Liver (tissue), 9 donors: ENCODE data around the gene RAB27A. TPM values are rescaled to one million over a fixed set of nuclear protein-coding genes. Genes with fewer than 3 reads are reported as not detected.

Source experiments
- DNase-seq: peaks from one replicate; pipeline ENCODE4 v3.0.0-alpha.2; 2017; ENCODE audit warnings: low spot score
- H3K27ac ChIP-seq, 2 donors: one replicate each; pipeline ENCODE4 v1.7.0; 2013; ENCODE audit warnings: inconsistent platforms in 2 of 2, low read length in 2 of 2, control low read depth in 1 of 2, low read depth in 1 of 2, mild to moderate bottlenecking in 1 of 2
- H3K27me3 ChIP-seq, 4 donors: one replicate each; pipeline versions ENCODE4 v1.6.1 to v1.7.0; 2013; ENCODE audit warnings: low read length in 3 of 4, inconsistent platforms in 1 of 4, mild to moderate bottlenecking in 1 of 4, moderate library complexity in 1 of 4; ENCODE audit not compliant: control insufficient read depth in 4 of 4, insufficient read depth in 4 of 4
- H3K36me3 ChIP-seq, 4 donors: one replicate each; pipeline versions ENCODE4 v1.6.1 to v1.7.0; 2013; ENCODE audit warnings: low read length in 3 of 4, mild to moderate bottlenecking in 3 of 4, low read depth in 1 of 4, moderate library complexity in 1 of 4; ENCODE audit not compliant: control insufficient read depth in 4 of 4, insufficient read depth in 3 of 4
- H3K4me1 ChIP-seq, 4 donors: one replicate each; pipeline versions ENCODE4 v1.6.1 to v1.7.0; 2013; ENCODE audit warnings: low read length in 3 of 4, mild to moderate bottlenecking in 3 of 4, moderate library complexity in 1 of 4; ENCODE audit not compliant: control insufficient read depth in 4 of 4, insufficient read depth in 4 of 4
- H3K4me3 ChIP-seq, 3 donors: one replicate each; pipeline versions ENCODE4 v1.6.1 to v1.7.0; 2013; ENCODE audit warnings: low read length in 3 of 3, control low read depth in 1 of 3, low read depth in 1 of 3, mild to moderate bottlenecking in 1 of 3
- H3K9ac ChIP-seq, 2 donors: one replicate each; pipeline ENCODE4 v1.7.0; 2013; ENCODE audit warnings: low read length in 2 of 2, mild to moderate bottlenecking in 2 of 2, moderate library complexity in 2 of 2, control low read depth in 1 of 2, low read depth in 1 of 2
- H3K9me3 ChIP-seq, 4 donors: one replicate each; pipeline versions ENCODE4 v1.6.1 to v1.7.0; 2013; ENCODE audit warnings: low read length in 3 of 4; ENCODE audit not compliant: control insufficient read depth in 4 of 4
- ATF3 ChIP-seq: IDR thresholded peaks from 2 replicates; pipeline ENCODE4 v1.6.1; 2016; ENCODE audit warnings: antibody characterized with exemption
- CTCF ChIP-seq: fragments of 150-350 bp; IDR thresholded peaks from 2 replicates; pipeline ENCODE4 v1.5.1; 2017; ENCODE audit warnings: improper control_type of control experiment, low read depth, low read length; ENCODE audit not compliant: missing input control
- EGR1 ChIP-seq, 2 donors: IDR thresholded peaks; 2 replicates each; pipeline ENCODE4 v1.6.1; 2016 to 2018; ENCODE audit warnings: antibody characterized with exemption in 2 of 2, low read depth in 2 of 2
- FOXA1 ChIP-seq: IDR thresholded peaks from 2 replicates; pipeline ENCODE4 v1.6.1; 2016; ENCODE audit warnings: antibody characterized with exemption
- FOXA2 ChIP-seq: IDR thresholded peaks from 2 replicates; pipeline ENCODE4 v1.6.1; 2016; ENCODE audit warnings: antibody characterized with exemption
- GABPA ChIP-seq, 2 donors: IDR thresholded peaks in 1 of 2; conservative IDR thresholded peaks in 1 of 2; 2 replicates each; pipeline ENCODE4 v1.6.1; 2016; ENCODE audit warnings: antibody characterized with exemption in 2 of 2, mild to moderate bottlenecking in 1 of 2, moderate library complexity in 1 of 2
- HNF4A ChIP-seq, 2 donors: conservative IDR thresholded peaks; 2 replicates each; pipeline ENCODE4 v1.6.1; 2016; ENCODE audit warnings: antibody characterized with exemption in 2 of 2, mild to moderate bottlenecking in 2 of 2
- HNF4G ChIP-seq: IDR thresholded peaks from 2 replicates; pipeline ENCODE4 v1.6.1; 2016; ENCODE audit warnings: antibody characterized with exemption
- NR2F2 ChIP-seq: IDR thresholded peaks from 2 replicates; pipeline ENCODE4 v1.6.1; 2016; ENCODE audit warnings: antibody characterized with exemption
- RAD21 ChIP-seq, 2 donors: IDR thresholded peaks; 2 replicates each; pipeline ENCODE4 v1.6.1; 2016; ENCODE audit warnings: antibody characterized with exemption in 2 of 2, mild to moderate bottlenecking in 2 of 2
- REST ChIP-seq: IDR thresholded peaks from 2 replicates; pipeline ENCODE4 v1.6.1; 2016; ENCODE audit warnings: antibody characterized with exemption, mild to moderate bottlenecking
- RXRA ChIP-seq, 2 donors: IDR thresholded peaks; 2 replicates each; pipeline ENCODE4 v1.6.1; 2017 to 2018; ENCODE audit warnings: antibody characterized with exemption in 2 of 2, mild to moderate bottlenecking in 1 of 2
- SP1 ChIP-seq: IDR thresholded peaks from 2 replicates; pipeline ENCODE4 v1.6.1; 2018; ENCODE audit warnings: antibody characterized with exemption, mild to moderate bottlenecking
- TAF1 ChIP-seq: conservative IDR thresholded peaks from 2 replicates; pipeline ENCODE4 v1.6.1; 2016; ENCODE audit warnings: antibody characterized with exemption, mild to moderate bottlenecking
- YY1 ChIP-seq: IDR thresholded peaks from 2 replicates; pipeline ENCODE4 v1.6.1; 2016; ENCODE audit warnings: antibody characterized with exemption, mild to moderate bottlenecking
- ZBTB33 ChIP-seq: IDR thresholded peaks from 2 replicates; pipeline ENCODE4 v1.6.1; 2016; ENCODE audit warnings: antibody characterized with exemption
- WGBS: extraction: QIAGEN DNeasy Blood & Tissue Kit; methylation state at CpG from one replicate; pipeline ENCODE4 v1.1.7; 2013; 5-methylcytosine and 5-hydroxymethylcytosine counted together
- polyA plus RNA-seq, 2 donors: library from polyadenylated mRNA; stranded (reverse) in 1 of 2; unstranded in 1 of 2; fragments of 200-250 nt in 1 of 2; fragments of >200 nt in 1 of 2; fragmentation: Nextera tagmentation in 1 of 2; extraction: Ambion mirVana in 1 of 2; gene quantifications; one replicate each; pipeline versions ENCODE4 v1.2.1 to v1.2.3, GENCODE V29; 2013 to 2015
- total RNA-seq, 2 donors: library from RNA; depleted of rRNA; stranded (reverse); fragments of >200 nt; gene quantifications; one replicate each; pipeline ENCODE4 v1.2.3, GENCODE V29; 2014
- donor health status: healthy.
- donor health status: healthy.
- donor health status: healthy.
- donor health status: healthy.
- donor health status: healthy.

The RAB27A gene
- total and polyA plus RNA-seq, 4 donors, result 6.4 to 30.8 (median 24.9) TPM

GRCh38 chr15:55268176-55268695, 21.4 kb downstream of the RAB27A start:
- Histone ChIP-seq H3K9ac (no peak overlapping the region), H3K27ac (no peak overlapping the region)

GRCh38 chr15:55267401-55268175, 22.0 kb downstream of the RAB27A start:
- H3K27me3 ChIP-seq, result no peaks in the 10 kb centered on the region
- no peak for TF ChIP-seq RXRA (IDR thresholded peaks at IDR 0.05)
- TF ChIP-seq NR2F2, result no peak
- TF ChIP-seq YY1, result peak; percentile 25
- TF ChIP-seq ZBTB33, result no peak
- TF ChIP-seq CTCF, result no peak
- TF ChIP-seq EGR1 (IDR thresholded peaks at IDR 0.05; ENCODE audit: low read depth in 2 of 2), result no peak
- TF ChIP-seq TAF1, result no peak
- peak overlapping the region; percentile 23 to 49 for H3K27ac ChIP-seq
- H3K36me3 ChIP-seq, result peaks cover 0 to 2% (median 0%) of the 10 kb centered on the region in 4 donors
- 73% methylated on average over 10 of the region's 10 CpGs for WGBS
- H3K4me3 ChIP-seq, result no peak overlapping the region
- H3K4me1 ChIP-seq, result no peaks in the 10 kb centered on the region
- peak overlapping the region in 1 of 2 donors; percentile 42 for H3K9ac ChIP-seq
- H3K9me3 ChIP-seq, result no peaks in the 10 kb centered on the region
- DNase-seq, result no peak

More at GRCh38 chr15:55268176-55268695, 21.4 kb downstream of the RAB27A start:
- no peak for DNase-seq
- no peak overlapping the region for H3K4me3 ChIP-seq
- no peaks in the 10 kb centered on the region for H3K4me1 ChIP-seq
- H3K9me3 ChIP-seq, result no peaks in the 10 kb centered on the region
- 93% methylated on average over 2 of the region's 2 CpGs for WGBS
- no peaks in the 10 kb centered on the region for H3K36me3 ChIP-seq
- no peaks in the 10 kb centered on the region for H3K27me3 ChIP-seq
- no peak for TF ChIP-seq NR2F2
- no peak for TF ChIP-seq RXRA (IDR thresholded peaks at IDR 0.05)
- TF ChIP-seq EGR1 (IDR thresholded peaks at IDR 0.05; ENCODE audit: low read depth in 2 of 2), result no peak
- no peak for TF ChIP-seq FOXA2

GRCh38 chr15:55266547-55266946, 23.1 kb downstream of the RAB27A start:
- Histone ChIP-seq H3K9ac (no peak overlapping the region), H3K4me1 (no peaks in the 10 kb centered on the region), H3K36me3 (peaks cover 0 to 3% (median 0%) of the 10 kb centered on the region in 4 donors), H3K27ac (no peak overlapping the region), H3K27me3 (no peaks in the 10 kb centered on the region), H3K4me3 (no peak overlapping the region), H3K9me3 (no peaks in the 10 kb centered on the region)
- no peak for DNase-seq
- 97% methylated on average over 2 of the region's 2 CpGs for WGBS
- TF ChIP-seq SP1, result no peak
- no peak for TF ChIP-seq TAF1
- TF ChIP-seq EGR1 (IDR thresholded peaks at IDR 0.05; ENCODE audit: low read depth in 2 of 2), result no peak
- TF ChIP-seq REST, result no peak
- TF ChIP-seq GABPA (IDR thresholded peaks at IDR 0.05 in 1 of 2, conservative IDR thresholded peaks at IDR 0.05 in 1 of 2), result no peak
- TF ChIP-seq FOXA1, result no peak
- TF ChIP-seq NR2F2, result no peak
- no peak for TF ChIP-seq ZBTB33
- no peak for TF ChIP-seq HNF4G
- TF ChIP-seq YY1, result no peak
- TF ChIP-seq ATF3, result no peak
- TF ChIP-seq HNF4A (conservative IDR thresholded peaks at IDR 0.05), result no peak
- no peak for TF ChIP-seq RAD21 (IDR thresholded peaks at IDR 0.05)
